Esophagus squamous epithelium (tissue), 4 donors: ENCODE results near the gene GRK5.

ENCODE experiments used
- CTCF ChIP-seq, 6 experiments: fragments of 450-650 bp in 4 of 6; fragments of 200-600 bp in 2 of 6; sonication (generic) in 2 of 6; IDR thresholded peaks; one replicate each; pipeline ENCODE4 v1.5.1; 2016 to 2019; ENCODE audit warnings: antibody characterized with exemption in 6 of 6, mild to moderate bottlenecking in 4 of 6, moderate library complexity in 4 of 6
- POLR2A ChIP-seq, 4 donors: fragments of 450-650 bp; IDR thresholded peaks; one replicate each; pipeline ENCODE4 v1.6.1; 2017; ENCODE audit warnings: antibody characterized with exemption in 4 of 4, mild to moderate bottlenecking in 4 of 4, moderate library complexity in 3 of 4

- no peak for TF ChIP-seq CTCF (IDR thresholded peaks at IDR 0.05)
- no peak for TF ChIP-seq POLR2A (IDR thresholded peaks at IDR 0.05)
Measured at GRCh38 chr10:119443441-119443840, 236.1 kb downstream of the GRK5 start.
